ENCODE data around the gene HSD17B4.
"Not testable (repeated sequence)": the region's sequence is repeated elsewhere in the genome, so short reads cannot be mapped to it uniquely, and the experiment has no call there.

GRCh38 chr5:119414124-119414734 is 38.1 kb upstream of the HSD17B4 start:
- not testable (repeated sequence) for TF ChIP-seq POLR2A, CTCF (IDR thresholded peaks at IDR 0.05)

Data from heart left ventricle (tissue), 13 donors.